ENCODE data around the gene DCXR. TPM values are rescaled to one million over a fixed set of nuclear protein-coding genes. Genes with fewer than 3 reads are reported as not detected.

DCXR gene
- total and polyA plus RNA-seq, 2 donors (not counting 3 experiments of a cell fraction or from before 2014, with no cell fraction given) = 93.0 to 178 TPM

GRCh38 chr17:81996232-81996756, 41.2 kb downstream of the DCXR start:
- H3K27ac ChIP-seq (ENCODE audit: insufficient read depth, low read depth, low read length) = no peak overlapping the region
- peaks cover 2% of the 10 kb centered on the region for H3K4me1 ChIP-seq (ENCODE audit: control insufficient read depth, extremely low read depth, insufficient read depth, low read length)
- DNase-seq (ENCODE audit: low read depth, low spot score) (no peak), FAIRE-seq (no peak)
- H3K9ac ChIP-seq (replicated peaks; ENCODE audit: extremely low read depth, insufficient read depth, low read length) = no peak overlapping the region
- H3K36me3 ChIP-seq (ENCODE audit: control insufficient read depth in 2 of 2, extremely low read depth in 1 of 2, insufficient read depth in 2 of 2, low read length in 2 of 2) = no peaks in the 10 kb centered on the region
- H4K20me1 ChIP-seq (replicated peaks; ENCODE audit: control insufficient read depth, extremely low read depth, insufficient read depth, low read length) = no peaks in the 10 kb centered on the region
- H3K9me3 ChIP-seq (replicated peaks; ENCODE audit: control insufficient read depth, insufficient read depth, low read length) = no peaks in the 10 kb centered on the region
- dilution Hi-C loops (cut with MboI; ENCODE audit: extremely low pct_ligation_motif_present, low sequenced_read_pairs) = no loop called here
- no peaks in the 10 kb centered on the region for H3K27me3 ChIP-seq (ENCODE audit: control insufficient read depth in 2 of 2, insufficient read depth in 2 of 2, low read length in 2 of 2)
- ChIA-PET CTCF (interaction anchor here (1.2 to 2.0 kb wide), 3 partner anchors 24 to 37 kb away, joined by 3 to 12 read pairs (median 8); no protein-coding TSS in a partner anchor), POLR2A (no interaction called here)
- TF ChIP-seq MAX (IDR thresholded peaks at IDR 0.05; ENCODE audit: insufficient read depth, insufficient read length) (no peak), EZH2 (IDR thresholded peaks at IDR 0.05; ENCODE audit: borderline replicate concordance, low read depth, low read length, severe bottlenecking) (no peak), POLR2A (IDR thresholded peaks at IDR 0.05; ENCODE audit: low read depth, low read length) (no peak), POLR2AphosphoS5 (IDR thresholded peaks at IDR 0.05; ENCODE audit: insufficient read depth, low read depth, low read length) (no peak)
- intact Hi-C loops (cut with micrococcal nuclease) = no loop called here
- no TSS peak for BruUV-seq (replicated peaks)
- no peaks in the 10 kb centered on the region for H3K9me1 ChIP-seq (replicated peaks; ENCODE audit: control insufficient read depth, extremely low read depth, insufficient read depth, low read length)
- no peak overlapping the region for H3K4me2 ChIP-seq (ENCODE audit: insufficient read depth, low read length)
- H2AFZ ChIP-seq (ENCODE audit: low read depth, low read length) = no peak overlapping the region
- H3K79me2 ChIP-seq (ENCODE audit: control insufficient read depth, insufficient read depth, low read length) = no peaks in the 10 kb centered on the region
- H3K4me3 ChIP-seq (replicated peaks in 1 of 3; ENCODE audit: insufficient read depth in 1 of 3, low read depth in 1 of 3, low read length in 3 of 3) = no peak overlapping the region

DNA sequence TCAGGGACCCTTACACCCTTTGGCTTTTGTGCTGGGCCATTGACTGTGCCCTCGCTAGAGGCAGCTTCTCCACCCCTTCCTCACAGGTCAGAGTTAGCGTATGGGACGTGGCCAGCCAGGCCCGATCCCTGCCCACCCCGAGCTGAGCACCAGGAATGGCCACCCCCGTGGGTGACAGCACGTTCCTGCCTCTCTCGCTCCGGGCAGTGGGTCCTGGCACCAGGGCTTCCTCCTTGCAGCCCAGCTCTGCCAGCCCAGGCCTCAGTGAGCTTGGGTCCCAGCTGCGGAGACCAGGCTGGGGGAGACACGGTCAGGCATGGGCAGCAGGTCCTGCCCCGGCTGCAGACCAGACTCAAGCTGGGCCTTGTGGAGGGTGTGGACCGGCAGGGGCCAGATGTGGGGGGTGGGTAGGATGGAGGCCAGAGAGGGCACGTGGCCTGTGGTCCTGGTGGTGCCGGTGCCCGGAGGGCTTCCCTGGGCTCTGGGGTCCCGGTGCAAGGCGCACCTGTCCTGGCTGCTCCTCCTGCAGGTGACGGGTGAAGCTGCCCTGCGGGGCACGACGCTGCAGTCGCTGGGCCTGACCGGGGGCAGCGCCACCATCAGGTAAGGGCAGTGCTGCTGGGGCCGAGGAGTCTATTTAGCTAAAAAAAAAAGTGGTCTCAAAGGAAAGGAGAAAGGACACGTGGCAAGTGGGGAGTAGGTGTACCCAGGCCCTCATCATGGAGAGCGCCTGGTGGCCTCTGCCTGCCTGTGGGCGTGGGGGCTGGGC, 41.9 kb downstream of the DCXR start:
- no peaks in the 10 kb centered on the region for H4K20me1 ChIP-seq (replicated peaks; ENCODE audit: control insufficient read depth, extremely low read depth, insufficient read depth, low read length)
- no peaks in the 10 kb centered on the region for H3K9me1 ChIP-seq (replicated peaks; ENCODE audit: control insufficient read depth, extremely low read depth, insufficient read depth, low read length)
- POLR2A ChIA-PET = no interaction called here
- intact Hi-C loops (cut with micrococcal nuclease) = no loop called here
- H3K27me3 ChIP-seq (ENCODE audit: control insufficient read depth in 2 of 2, insufficient read depth in 2 of 2, low read length in 2 of 2) = no peaks in the 10 kb centered on the region
- H2AFZ ChIP-seq (ENCODE audit: low read depth, low read length) = no peak overlapping the region
- no peaks in the 10 kb centered on the region for H3K79me2 ChIP-seq (ENCODE audit: control insufficient read depth, insufficient read depth, low read length)
- peaks cover 2% of the 10 kb centered on the region for H3K4me1 ChIP-seq (ENCODE audit: control insufficient read depth, extremely low read depth, insufficient read depth, low read length)
- DNase-seq (ENCODE audit: low read depth, low spot score) (no peak), FAIRE-seq (no peak)
- no peaks in the 10 kb centered on the region for H3K9me3 ChIP-seq (replicated peaks; ENCODE audit: control insufficient read depth, insufficient read depth, low read length)
- CTCF ChIA-PET = interaction anchor here (0.8 to 2.0 kb wide), 3 partner anchors 17 to 35 kb away, joined by 3 to 12 read pairs (median 3); no protein-coding TSS in a partner anchor
- no peaks in the 10 kb centered on the region for H3K36me3 ChIP-seq (ENCODE audit: control insufficient read depth in 2 of 2, extremely low read depth in 1 of 2, insufficient read depth in 2 of 2, low read length in 2 of 2)
- H3K4me3 ChIP-seq (replicated peaks in 1 of 3; ENCODE audit: insufficient read depth in 1 of 3, low read depth in 1 of 3, low read length in 3 of 3) = no peak overlapping the region
- H3K9ac ChIP-seq (replicated peaks; ENCODE audit: extremely low read depth, insufficient read depth, low read length) = no peak overlapping the region
- BruUV-seq (replicated peaks) = no TSS peak
- dilution Hi-C loops (cut with MboI; ENCODE audit: extremely low pct_ligation_motif_present, low sequenced_read_pairs) = no loop called here
- TF ChIP-seq MYC (IDR thresholded peaks at IDR 0.05; ENCODE audit: low read depth, low read length) (no peak), JUN (IDR thresholded peaks at IDR 0.05; ENCODE audit: borderline replicate concordance, insufficient read depth, insufficient read length, low read depth) (no peak), GATA2 (IDR thresholded peaks at IDR 0.05; ENCODE audit: insufficient read depth, insufficient read length, low read depth, low read length) (no peak), POLR2A (IDR thresholded peaks at IDR 0.05; ENCODE audit: low read depth, low read length) (no peak), MAX (IDR thresholded peaks at IDR 0.05; ENCODE audit: insufficient read depth, insufficient read length) (no peak), EZH2 (IDR thresholded peaks at IDR 0.05; ENCODE audit: borderline replicate concordance, low read depth, low read length, severe bottlenecking) (no peak), POLR2AphosphoS5 (IDR thresholded peaks at IDR 0.05; ENCODE audit: insufficient read depth, low read depth, low read length) (no peak), FOS (IDR thresholded peaks at IDR 0.05; ENCODE audit: borderline replicate concordance, insufficient read depth, low read length) (no peak)
- TF ChIP-seq, protein P1, sequence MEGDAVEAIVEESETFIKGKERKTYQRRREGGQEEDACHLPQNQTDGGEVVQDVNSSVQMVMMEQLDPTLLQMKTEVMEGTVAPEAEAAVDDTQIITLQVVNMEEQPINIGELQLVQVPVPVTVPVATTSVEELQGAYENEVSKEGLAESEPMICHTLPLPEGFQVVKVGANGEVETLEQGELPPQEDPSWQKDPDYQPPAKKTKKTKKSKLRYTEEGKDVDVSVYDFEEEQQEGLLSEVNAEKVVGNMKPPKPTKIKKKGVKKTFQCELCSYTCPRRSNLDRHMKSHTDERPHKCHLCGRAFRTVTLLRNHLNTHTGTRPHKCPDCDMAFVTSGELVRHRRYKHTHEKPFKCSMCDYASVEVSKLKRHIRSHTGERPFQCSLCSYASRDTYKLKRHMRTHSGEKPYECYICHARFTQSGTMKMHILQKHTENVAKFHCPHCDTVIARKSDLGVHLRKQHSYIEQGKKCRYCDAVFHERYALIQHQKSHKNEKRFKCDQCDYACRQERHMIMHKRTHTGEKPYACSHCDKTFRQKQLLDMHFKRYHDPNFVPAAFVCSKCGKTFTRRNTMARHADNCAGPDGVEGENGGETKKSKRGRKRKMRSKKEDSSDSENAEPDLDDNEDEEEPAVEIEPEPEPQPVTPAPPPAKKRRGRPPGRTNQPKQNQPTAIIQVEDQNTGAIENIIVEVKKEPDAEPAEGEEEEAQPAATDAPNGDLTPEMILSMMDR (IDR thresholded peaks at IDR 0.05; ENCODE audit: extremely low read depth in 1 of 2, insufficient read depth in 1 of 2, low read depth in 1 of 2, low read length in 2 of 2) = no peak
- H3K4me2 ChIP-seq (ENCODE audit: insufficient read depth, low read length) = no peak overlapping the region
- no peak overlapping the region for H3K27ac ChIP-seq (ENCODE audit: insufficient read depth, low read depth, low read length)

Measured in endothelial cell of umbilical vein (primary cell).